Measurements from ENCODE around the gene ODAD3.
A peak's percentile ranks its signal among the peaks of the same experiment; 100 is the strongest.

The ODAD3 gene

GRCh38 chr19:11384778-11385129, 50.2 kb downstream of the ODAD3 start:
- Histone ChIP-seq H3K79me2 (ENCODE audit: insufficient read depth, low read length) (peaks cover 10% of the 10 kb centered on the region), H3K9me3 (ENCODE audit: insufficient read depth, low read length, severe bottlenecking) (no peaks in the 10 kb centered on the region), H2AFZ (ENCODE audit: low read depth, low read length) (no peak overlapping the region), H3K36me3 (ENCODE audit: insufficient read depth, low read length) (no peaks in the 10 kb centered on the region), H4K20me1 (ENCODE audit: insufficient read depth, low read length) (no peaks in the 10 kb centered on the region), H3K9ac (ENCODE audit: low read depth, low read length) (no peak overlapping the region), H3K4me3 (ENCODE audit: low read depth in 1 of 2, low read length in 2 of 2) (no peak overlapping the region), H3K4me2 (ENCODE audit: insufficient read depth, low read length) (no peak overlapping the region), H3K27ac (ENCODE audit: low read length) (no peak overlapping the region), H3K27me3 (ENCODE audit: insufficient read depth, low read length, poor library complexity) (no peaks in the 10 kb centered on the region), H3K4me1 (ENCODE audit: insufficient read depth, low read length) (peaks cover 19% of the 10 kb centered on the region)
- ATAC-seq (ENCODE audit: insufficient read depth, low read depth): no peak
- TF ChIP-seq EZH2 (IDR thresholded peaks at IDR 0.05; ENCODE audit: borderline replicate concordance, low read depth, low read length, severe bottlenecking): no peak
- TF ChIP-seq, protein P1, sequence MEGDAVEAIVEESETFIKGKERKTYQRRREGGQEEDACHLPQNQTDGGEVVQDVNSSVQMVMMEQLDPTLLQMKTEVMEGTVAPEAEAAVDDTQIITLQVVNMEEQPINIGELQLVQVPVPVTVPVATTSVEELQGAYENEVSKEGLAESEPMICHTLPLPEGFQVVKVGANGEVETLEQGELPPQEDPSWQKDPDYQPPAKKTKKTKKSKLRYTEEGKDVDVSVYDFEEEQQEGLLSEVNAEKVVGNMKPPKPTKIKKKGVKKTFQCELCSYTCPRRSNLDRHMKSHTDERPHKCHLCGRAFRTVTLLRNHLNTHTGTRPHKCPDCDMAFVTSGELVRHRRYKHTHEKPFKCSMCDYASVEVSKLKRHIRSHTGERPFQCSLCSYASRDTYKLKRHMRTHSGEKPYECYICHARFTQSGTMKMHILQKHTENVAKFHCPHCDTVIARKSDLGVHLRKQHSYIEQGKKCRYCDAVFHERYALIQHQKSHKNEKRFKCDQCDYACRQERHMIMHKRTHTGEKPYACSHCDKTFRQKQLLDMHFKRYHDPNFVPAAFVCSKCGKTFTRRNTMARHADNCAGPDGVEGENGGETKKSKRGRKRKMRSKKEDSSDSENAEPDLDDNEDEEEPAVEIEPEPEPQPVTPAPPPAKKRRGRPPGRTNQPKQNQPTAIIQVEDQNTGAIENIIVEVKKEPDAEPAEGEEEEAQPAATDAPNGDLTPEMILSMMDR (IDR thresholded peaks at IDR 0.05; ENCODE audit: borderline replicate concordance, extremely low read depth, low read length, poor library complexity, severe bottlenecking): no peak
- DNase-seq: no peak

DNA sequence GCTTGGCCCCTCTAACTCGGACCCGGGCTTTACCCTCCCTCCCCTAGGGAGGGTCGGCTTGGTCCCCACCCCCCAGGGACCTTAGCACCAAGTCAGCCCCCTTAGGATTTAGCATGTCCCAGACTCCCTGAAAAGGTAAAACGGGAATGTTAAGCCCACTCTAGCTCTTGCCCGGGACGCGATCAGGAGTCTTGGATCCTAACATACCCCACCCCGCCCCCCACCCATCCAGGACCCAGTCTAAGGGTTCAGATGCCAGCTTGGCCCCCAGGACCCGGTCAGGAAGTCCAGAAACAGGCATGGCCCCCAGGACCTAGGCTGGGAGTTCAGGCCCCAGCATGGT, 51.2 kb downstream of the ODAD3 start:
- no peak overlapping the region for H3K27ac ChIP-seq (ENCODE audit: low read length)
- ATAC-seq (ENCODE audit: insufficient read depth, low read depth): no peak

GRCh38 chr19:11382898-11383705, 51.8 kb downstream of the ODAD3 start:
- H3K4me1 ChIP-seq (ENCODE audit: insufficient read depth, low read length): peaks cover 28% of the 10 kb centered on the region
- H3K27ac ChIP-seq (ENCODE audit: low read length): no peak overlapping the region

More for the DNA sequence above, 51.2 kb downstream of the ODAD3 start:
- Histone ChIP-seq H3K9ac (ENCODE audit: low read depth, low read length) (no peak overlapping the region), H3K36me3 (ENCODE audit: insufficient read depth, low read length) (no peaks in the 10 kb centered on the region), H3K79me2 (ENCODE audit: insufficient read depth, low read length) (peaks cover 10% of the 10 kb centered on the region), H2AFZ (ENCODE audit: low read depth, low read length) (no peak overlapping the region), H3K4me3 (ENCODE audit: low read depth in 1 of 2, low read length in 2 of 2) (no peak overlapping the region), H3K9me3 (ENCODE audit: insufficient read depth, low read length, severe bottlenecking) (no peaks in the 10 kb centered on the region), H3K27me3 (ENCODE audit: insufficient read depth, low read length, poor library complexity) (no peaks in the 10 kb centered on the region), H3K4me1 (ENCODE audit: insufficient read depth, low read length) (peaks cover 26% of the 10 kb centered on the region), H3K4me2 (ENCODE audit: insufficient read depth, low read length) (no peak overlapping the region), H4K20me1 (ENCODE audit: insufficient read depth, low read length) (no peaks in the 10 kb centered on the region)
- TF ChIP-seq, protein P1 (IDR thresholded peaks at IDR 0.05; ENCODE audit: borderline replicate concordance, extremely low read depth, low read length, poor library complexity, severe bottlenecking): no peak
- TF ChIP-seq EZH2 (IDR thresholded peaks at IDR 0.05; ENCODE audit: borderline replicate concordance, low read depth, low read length, severe bottlenecking): no peak
- no peak for DNase-seq

More at GRCh38 chr19:11382898-11383705, 51.8 kb downstream of the ODAD3 start:
- H4K20me1 ChIP-seq (ENCODE audit: insufficient read depth, low read length): no peaks in the 10 kb centered on the region
- H2AFZ ChIP-seq (ENCODE audit: low read depth, low read length): no peak overlapping the region
- no peaks in the 10 kb centered on the region for H3K9me3 ChIP-seq (ENCODE audit: insufficient read depth, low read length, severe bottlenecking)
- no peaks in the 10 kb centered on the region for H3K27me3 ChIP-seq (ENCODE audit: insufficient read depth, low read length, poor library complexity)
- peaks cover 12% of the 10 kb centered on the region for H3K79me2 ChIP-seq (ENCODE audit: insufficient read depth, low read length)
- ATAC-seq (ENCODE audit: insufficient read depth, low read depth): no peak
- H3K4me2 ChIP-seq (ENCODE audit: insufficient read depth, low read length): no peak overlapping the region
- H3K4me3 ChIP-seq (ENCODE audit: low read depth in 1 of 2, low read length in 2 of 2): no peak overlapping the region
- no peak overlapping the region for H3K9ac ChIP-seq (ENCODE audit: low read depth, low read length)
- no peak for TF ChIP-seq EZH2 (IDR thresholded peaks at IDR 0.05; ENCODE audit: borderline replicate concordance, low read depth, low read length, severe bottlenecking)
- TF ChIP-seq, protein P1 (IDR thresholded peaks at IDR 0.05; ENCODE audit: borderline replicate concordance, extremely low read depth, low read length, poor library complexity, severe bottlenecking): peak; percentile 30
- no peak for DNase-seq
- peaks cover 5% of the 10 kb centered on the region for H3K36me3 ChIP-seq (ENCODE audit: insufficient read depth, low read length)

Measured in DND-41 (cell line).